AG09319 (cell line): ENCODE data around the gene P2RX5.

Experiments used
- DNase-seq: peaks from one replicate; pipeline ENCODE4 v3.0.0-alpha.2; 2010; ENCODE audit warnings: low read depth; ENCODE audit errors: extremely low read depth
- TF ChIP-seq, protein P1 (sequence below): IDR thresholded peaks from 2 replicates; pipeline ENCODE4 v1.5.1; 2011; ENCODE audit warnings: low read depth, mild to moderate bottlenecking, inconsistent platforms, low read length, moderate library complexity

Gene P2RX5

DNA sequence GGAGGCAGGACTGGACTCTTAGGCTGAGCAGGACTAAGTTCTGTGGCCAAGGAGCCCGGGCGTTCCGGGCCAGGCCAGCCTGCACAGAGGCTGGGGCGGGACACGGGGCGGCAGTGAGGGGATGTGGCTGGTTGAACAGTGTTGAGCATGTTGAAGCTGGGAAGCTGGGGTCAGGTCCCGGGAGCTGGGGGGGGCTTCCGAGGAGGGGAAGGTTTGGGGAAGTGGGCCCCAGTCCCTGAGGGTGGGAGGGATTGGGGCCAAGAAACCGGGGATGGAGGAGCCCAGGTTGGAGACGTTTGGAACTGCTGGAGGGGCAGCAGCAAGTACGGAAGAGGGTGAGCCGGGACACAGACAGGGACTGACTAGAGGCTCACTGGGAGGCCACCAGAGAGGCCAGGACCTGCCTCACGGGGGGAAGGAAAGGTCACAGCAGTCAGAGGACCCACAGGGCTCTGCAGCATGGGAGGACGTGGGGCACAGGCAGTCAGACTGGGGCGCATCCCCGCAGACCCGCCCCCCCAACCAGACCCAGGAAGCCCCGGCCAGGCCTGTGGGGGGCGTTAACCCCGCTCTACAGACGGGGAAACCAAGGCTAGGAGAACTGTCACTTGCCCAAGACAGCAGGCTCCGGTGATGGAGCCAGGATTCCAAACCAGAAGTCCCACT, 37.0 kb downstream of the P2RX5 start:
- TF ChIP-seq, protein P1, sequence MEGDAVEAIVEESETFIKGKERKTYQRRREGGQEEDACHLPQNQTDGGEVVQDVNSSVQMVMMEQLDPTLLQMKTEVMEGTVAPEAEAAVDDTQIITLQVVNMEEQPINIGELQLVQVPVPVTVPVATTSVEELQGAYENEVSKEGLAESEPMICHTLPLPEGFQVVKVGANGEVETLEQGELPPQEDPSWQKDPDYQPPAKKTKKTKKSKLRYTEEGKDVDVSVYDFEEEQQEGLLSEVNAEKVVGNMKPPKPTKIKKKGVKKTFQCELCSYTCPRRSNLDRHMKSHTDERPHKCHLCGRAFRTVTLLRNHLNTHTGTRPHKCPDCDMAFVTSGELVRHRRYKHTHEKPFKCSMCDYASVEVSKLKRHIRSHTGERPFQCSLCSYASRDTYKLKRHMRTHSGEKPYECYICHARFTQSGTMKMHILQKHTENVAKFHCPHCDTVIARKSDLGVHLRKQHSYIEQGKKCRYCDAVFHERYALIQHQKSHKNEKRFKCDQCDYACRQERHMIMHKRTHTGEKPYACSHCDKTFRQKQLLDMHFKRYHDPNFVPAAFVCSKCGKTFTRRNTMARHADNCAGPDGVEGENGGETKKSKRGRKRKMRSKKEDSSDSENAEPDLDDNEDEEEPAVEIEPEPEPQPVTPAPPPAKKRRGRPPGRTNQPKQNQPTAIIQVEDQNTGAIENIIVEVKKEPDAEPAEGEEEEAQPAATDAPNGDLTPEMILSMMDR: no peak
- DNase-seq: no peak

DNA sequence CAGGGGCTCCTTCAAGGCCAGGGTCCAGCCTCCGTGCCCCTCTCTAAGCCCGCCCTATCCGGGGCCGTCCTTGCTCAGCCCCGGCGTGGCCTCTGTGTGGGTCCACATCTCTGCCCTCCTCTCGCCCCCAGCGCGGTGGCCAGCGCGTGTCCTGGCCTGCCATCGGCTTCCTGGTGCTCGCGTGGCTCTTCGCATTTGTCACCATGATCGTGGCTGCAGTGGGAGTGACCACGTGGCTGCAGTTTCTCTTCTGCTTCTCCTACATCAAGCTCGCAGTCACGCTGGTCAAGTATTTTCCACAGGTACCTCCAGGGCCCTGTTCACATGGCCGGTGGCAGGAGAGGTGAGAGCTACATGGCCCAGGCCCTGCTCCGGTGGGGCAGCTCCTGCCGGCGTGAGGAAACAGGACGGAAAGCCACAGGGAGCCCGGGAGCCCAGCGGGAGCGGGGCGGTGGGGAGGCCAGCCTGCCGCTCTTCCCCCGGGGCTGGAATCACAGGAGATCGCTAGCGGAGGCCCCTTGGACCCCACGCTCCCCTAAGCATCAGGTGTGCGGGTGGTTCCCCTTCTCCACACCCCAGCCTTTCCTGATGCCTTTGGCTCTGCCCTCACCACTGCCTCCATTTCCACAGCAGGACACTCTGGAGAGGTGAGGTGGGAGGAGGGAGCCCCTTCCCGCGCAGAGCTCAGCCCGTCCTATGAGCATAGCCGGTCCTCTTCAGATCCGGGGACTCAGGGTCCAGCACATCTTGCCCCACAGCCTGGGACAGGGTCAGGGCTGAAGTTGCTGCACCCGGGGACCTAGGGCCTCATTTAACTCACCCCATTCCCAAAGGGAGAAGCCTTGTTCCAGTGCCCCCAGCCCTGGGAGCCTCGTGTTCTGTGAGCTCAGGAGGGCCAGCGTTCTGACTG, 37.8 kb downstream of the P2RX5 start:
- no peak for DNase-seq
- TF ChIP-seq, protein P1: no peak

DNA sequence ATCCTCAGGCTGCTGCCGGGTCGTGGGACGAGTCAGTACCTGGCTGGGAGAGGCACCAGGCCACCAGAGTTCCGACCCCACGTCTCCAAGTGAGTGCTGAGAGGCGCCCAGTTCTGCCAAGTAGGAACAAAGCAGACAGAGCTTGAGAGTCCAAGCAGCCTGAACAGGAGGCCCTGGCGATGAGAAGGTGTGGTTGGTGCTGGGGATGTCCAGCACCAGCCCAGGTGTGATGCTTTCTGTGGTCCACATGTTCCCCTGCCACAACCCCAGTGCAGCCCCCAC, 38.4 kb downstream of the P2RX5 start:
- TF ChIP-seq, protein P1: no peak
- DNase-seq: no peak

DNA sequence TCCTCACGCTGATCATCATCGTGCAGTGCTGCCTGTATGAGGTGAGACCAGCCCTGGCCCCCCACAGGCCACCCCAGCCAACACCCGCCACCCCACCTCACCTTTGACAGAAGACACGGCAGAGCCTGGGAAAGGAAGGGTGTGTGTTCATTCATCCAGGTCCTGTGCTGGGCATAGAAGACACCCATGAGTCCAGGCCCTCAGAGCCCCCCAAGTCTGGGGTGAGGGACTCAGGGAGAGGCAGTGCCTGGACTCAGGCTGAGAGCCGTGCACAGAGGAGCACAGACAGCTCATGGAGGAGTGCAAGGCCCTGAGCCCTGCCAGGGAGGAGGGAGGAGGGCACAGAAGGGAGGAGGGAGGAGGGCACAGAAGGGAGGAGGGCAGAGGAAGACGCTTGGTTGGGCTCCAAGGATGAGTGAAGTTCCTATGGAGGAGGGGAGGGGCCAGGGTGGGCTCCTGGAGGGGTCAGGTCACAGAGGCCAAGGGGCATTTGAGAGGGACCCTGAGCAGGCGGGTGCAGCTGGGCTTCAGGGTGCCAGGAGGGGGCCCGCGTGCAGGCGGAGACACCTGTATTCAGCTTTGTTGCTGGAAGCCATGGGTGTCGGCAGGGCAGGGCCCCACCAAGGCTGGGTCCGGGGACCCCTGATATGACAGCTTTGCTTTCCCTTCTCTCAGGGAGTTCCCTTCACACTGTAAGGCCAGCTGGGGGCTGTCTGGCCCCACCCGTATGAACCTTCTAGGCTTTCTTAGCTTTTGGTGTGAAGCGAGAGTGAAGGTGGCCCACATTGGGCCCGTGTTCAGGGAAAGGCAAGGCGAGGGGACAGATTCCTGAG, 39.0 kb downstream of the P2RX5 start:
- DNase-seq: no peak
- TF ChIP-seq, protein P1: no peak

DNA sequence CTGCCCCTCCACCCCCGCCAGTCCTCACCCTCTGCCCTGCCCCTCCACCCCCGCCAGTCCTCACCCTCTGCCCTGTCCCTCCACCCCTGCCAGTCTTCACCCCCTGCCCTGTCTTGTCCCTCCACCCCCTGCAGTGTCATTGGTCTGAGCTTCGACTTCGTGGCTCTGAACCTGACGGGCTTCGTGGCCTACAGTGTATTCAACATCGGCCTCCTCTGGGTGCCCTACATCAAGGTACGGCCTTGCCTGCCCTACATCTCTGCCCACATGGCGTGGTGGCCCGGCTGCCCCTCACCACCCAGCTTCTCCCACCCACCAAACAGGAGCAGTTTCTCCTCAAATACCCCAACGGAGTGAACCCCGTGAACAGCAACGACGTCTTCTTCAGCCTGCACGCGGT, 39.6 kb downstream of the P2RX5 start:
- no peak for DNase-seq
- TF ChIP-seq, protein P1: no peak

DNA sequence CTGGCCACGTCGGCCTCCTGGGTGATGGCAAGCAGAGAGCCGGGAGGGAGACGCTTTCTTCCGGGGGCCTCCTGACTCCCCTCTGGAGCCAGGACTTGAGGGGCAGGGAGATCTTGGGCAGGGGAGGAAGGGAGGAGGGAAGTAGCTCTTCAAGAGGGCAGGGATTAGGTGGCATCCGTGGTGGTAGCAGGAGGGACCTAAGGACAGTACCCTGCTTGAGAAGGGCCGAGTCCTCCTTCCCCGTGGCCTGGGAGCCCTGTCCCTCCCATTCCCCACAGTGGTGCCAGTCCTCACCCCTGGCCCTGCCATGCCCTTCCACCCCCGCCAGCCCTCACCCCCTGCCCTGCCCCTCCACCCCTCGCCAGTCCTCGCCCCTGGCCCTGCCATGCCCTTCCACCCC, 40.2 kb downstream of the P2RX5 start:
- DNase-seq: no peak
- TF ChIP-seq, protein P1: no peak
